Activated CD4-positive, alpha-beta memory T cell treated with anti-CD3 and anti-CD28 coated beads, Interleukin-2, amount 10 ng/mL, durations not matched to agents 7 days and 5 days (primary cell): ENCODE measurements around the gene TAGLN2. TPM values are rescaled to one million over a fixed set of nuclear protein-coding genes. Genes with fewer than 3 reads are reported as not detected.
A peak's percentile ranks its signal among the peaks of the same experiment; 100 is the strongest.

Source experiments
- CTCF ChIA-PET: fragments of 350-600 bp; sonication (Branson Sonifier 250); formaldehyde crosslinking; loops from one replicate; lab custom pipeline; 2021; ENCODE audit warnings: antibody characterized with exemption, inconsistent platforms; lab: Charles Lee
- POLR2A ChIA-PET: fragments of 350-600 bp; sonication (Branson Sonifier 250); formaldehyde crosslinking; loops from one replicate; lab custom pipeline; 2021; ENCODE audit warnings: antibody characterized with exemption; lab: Charles Lee
- DNase-seq: peaks from one replicate; pipeline ENCODE4 v3.0.0-alpha.2; 2020
- H3K27ac Mint-ChIP-seq: one replicate; pipeline ENCODE4 v1.8.0; 2021; ENCODE audit warnings: mild to moderate bottlenecking, mixed read lengths
- H3K27me3 Mint-ChIP-seq: one replicate; pipeline ENCODE4 v1.8.0; 2021; ENCODE audit warnings: mixed read lengths
- H3K36me3 Mint-ChIP-seq: one replicate; pipeline ENCODE4 v1.8.0; 2021; ENCODE audit warnings: low read depth, mixed read lengths
- H3K4me1 Mint-ChIP-seq: one replicate; pipeline ENCODE4 v1.8.0; 2021; ENCODE audit warnings: mixed read lengths
- H3K4me3 Mint-ChIP-seq: one replicate; pipeline ENCODE4 v1.8.0; 2021; ENCODE audit warnings: mild to moderate bottlenecking, mixed read lengths
- H3K9me3 Mint-ChIP-seq: one replicate; pipeline ENCODE4 v1.8.0; 2021; ENCODE audit warnings: mixed read lengths
- total RNA-seq, 2 experiments: library from RNA; stranded (reverse); gene quantifications; one replicate each; pipeline ENCODE4 v1.2.3, GENCODE V29; 2021

TAGLN2 gene
- 100 to 1,000 TPM; 548 to 554 TPM for total RNA-seq

DNA sequence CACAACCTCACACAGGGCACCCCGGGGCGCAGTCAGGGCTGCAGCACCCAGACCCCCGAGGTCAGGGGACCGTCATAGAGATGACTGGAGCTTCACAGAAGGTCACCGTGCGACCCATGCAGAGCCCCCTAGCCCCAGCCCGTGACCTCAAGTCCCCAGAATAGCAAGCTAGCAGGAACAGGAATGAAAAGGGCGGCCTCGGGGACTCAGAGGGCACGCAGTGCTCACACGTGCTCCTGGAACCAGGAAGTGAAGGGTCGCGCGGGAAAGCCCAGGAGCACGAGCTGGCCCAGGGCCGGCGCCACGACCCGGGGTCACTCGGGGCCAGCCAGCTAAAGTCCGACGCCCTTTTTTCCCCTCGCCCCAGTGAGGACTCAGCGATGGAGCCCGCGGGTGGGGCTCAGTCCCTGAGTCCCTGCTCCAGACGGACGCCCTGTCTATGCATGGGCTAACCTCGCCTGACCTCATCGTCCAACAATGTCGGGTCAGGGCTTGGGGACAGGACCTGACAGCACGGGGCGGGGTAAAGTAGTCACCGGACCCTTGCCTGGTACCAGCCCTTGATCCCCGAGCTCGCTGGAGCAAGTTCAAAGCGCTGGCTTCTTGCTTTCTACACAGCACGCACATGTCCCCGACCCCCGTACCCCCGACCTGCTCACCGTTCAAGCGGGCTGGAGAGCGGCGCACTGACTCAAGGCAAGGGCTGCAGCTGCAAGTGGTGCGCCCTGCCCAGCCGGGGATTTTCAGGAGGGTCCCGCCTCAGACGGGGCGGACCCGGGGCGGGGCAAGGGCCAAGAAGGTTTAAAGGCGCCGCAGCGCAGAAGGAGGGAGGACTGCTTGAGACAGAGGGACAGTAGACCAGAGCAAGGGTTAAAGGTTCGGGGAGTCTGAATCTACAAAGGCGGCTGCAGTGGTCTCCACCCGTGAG, at the start of gene TAGLN2:
Gene TAGLN2, minus strand, starts transcription at position 717 of the 928 bp plus-strand sequence. CDS start 4,998 bp downstream, outside the sequence.
- ChIA-PET CTCF (interaction anchor here (1.0 to 6.7 kb wide), 6 partner anchors 8 to 82 kb away, joined by 3 to 52 read pairs (median 8); no protein-coding TSS in a partner anchor), POLR2A (interaction anchor here (0.7 to 6.2 kb wide), 24 partner anchors 9 to 1106 kb away, joined by 3 to 64 read pairs (median 6); partner anchors contain the start of genes AIM2, DCAF8, IFI16 and IGSF8)
- peaks cover 37% of the 10 kb centered on the region for H3K4me1 Mint-ChIP-seq
- DNase-seq: peak; percentile 91
- H3K36me3 Mint-ChIP-seq: peaks cover 40% of the 10 kb centered on the region
- H3K9me3 Mint-ChIP-seq: no peaks in the 10 kb centered on the region
- H3K4me3 Mint-ChIP-seq: peak within 1 kb of the TSS; percentile 100
- peak within 1 kb of the TSS; percentile 98 for H3K27ac Mint-ChIP-seq
- H3K27me3 Mint-ChIP-seq: no peaks in the 10 kb centered on the region

DNA sequence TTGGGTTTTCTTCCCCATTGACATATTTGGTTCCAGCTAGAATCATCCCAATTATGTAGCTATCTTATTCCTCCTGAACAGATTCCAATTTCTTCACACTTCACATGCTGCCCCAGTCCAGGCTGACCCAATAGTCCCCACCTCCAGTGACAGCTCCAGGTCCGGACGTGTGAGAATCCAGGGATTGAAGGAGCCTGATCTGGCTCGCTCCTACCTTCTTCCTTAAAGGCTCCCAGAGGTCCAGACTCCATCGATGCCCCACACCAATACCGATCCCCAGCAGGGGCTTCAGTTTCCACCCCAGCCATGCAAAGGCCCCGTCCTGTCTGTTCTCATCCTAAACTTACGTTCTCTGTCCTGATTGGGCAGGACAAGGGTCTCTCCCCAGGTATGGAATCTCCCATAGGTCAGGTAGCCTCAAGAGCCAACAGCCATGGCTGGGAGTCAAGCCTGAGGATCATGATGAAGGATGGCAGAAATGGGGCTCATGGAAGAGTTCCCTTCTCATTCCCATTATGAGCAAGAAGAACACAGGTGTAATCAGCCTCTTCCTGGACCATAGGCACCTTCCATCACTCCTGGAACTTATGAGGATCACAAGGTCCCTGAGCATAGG, 49.2 kb upstream of the TAGLN2 start:
- no peaks in the 10 kb centered on the region for H3K4me1 Mint-ChIP-seq
- H3K27ac Mint-ChIP-seq: no peak overlapping the region
- peaks cover 39% of the 10 kb centered on the region for H3K27me3 Mint-ChIP-seq
- H3K4me3 Mint-ChIP-seq: no peak overlapping the region
- H3K9me3 Mint-ChIP-seq: no peaks in the 10 kb centered on the region
- DNase-seq: no peak
- H3K36me3 Mint-ChIP-seq: no peaks in the 10 kb centered on the region
- POLR2A ChIA-PET: no interaction called here
- CTCF ChIA-PET: interaction anchor here (1.4 kb wide), 1 partner anchor 17 kb away, joined by 4 read pairs; no protein-coding TSS in a partner anchor

DNA sequence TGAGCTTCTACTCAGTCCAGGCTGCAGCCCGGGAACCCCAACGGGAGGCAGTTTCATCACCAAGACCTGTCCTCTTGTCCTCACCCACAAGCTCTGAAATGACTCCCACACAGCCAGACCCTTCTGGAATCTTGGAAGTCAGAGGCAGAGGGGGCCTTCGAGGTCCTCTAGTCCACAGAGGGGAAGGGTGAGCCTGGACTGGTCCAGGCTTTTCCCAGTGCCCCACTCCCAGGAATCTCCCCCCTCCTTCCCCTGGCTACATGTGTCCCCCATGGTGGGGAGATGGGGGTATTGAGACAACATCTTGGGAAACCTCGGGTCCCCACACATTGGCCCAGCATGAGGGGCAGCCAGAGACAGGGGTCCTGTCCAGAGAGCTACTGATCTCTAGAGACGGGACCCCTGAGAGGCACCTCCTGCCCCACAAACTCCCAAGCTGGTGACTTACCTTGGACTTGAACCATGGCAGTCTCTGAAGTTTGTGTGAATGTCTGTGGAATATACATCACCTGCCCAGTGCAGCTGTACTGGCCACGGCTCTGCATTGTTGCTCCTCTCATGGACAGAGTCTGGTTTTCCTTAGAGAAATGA, 48.1 kb upstream of the TAGLN2 start:
- no peak for DNase-seq
- Mint-ChIP-seq H3K9me3 (no peaks in the 10 kb centered on the region), H3K27me3 (peaks cover 30% of the 10 kb centered on the region), H3K27ac (no peak overlapping the region), H3K36me3 (no peaks in the 10 kb centered on the region), H3K4me3 (no peak overlapping the region), H3K4me1 (no peaks in the 10 kb centered on the region)
- CTCF ChIA-PET: interaction anchor here (1.4 kb wide), 1 partner anchor 16 kb away, joined by 4 read pairs; no protein-coding TSS in a partner anchor
- POLR2A ChIA-PET: no interaction called here

DNA sequence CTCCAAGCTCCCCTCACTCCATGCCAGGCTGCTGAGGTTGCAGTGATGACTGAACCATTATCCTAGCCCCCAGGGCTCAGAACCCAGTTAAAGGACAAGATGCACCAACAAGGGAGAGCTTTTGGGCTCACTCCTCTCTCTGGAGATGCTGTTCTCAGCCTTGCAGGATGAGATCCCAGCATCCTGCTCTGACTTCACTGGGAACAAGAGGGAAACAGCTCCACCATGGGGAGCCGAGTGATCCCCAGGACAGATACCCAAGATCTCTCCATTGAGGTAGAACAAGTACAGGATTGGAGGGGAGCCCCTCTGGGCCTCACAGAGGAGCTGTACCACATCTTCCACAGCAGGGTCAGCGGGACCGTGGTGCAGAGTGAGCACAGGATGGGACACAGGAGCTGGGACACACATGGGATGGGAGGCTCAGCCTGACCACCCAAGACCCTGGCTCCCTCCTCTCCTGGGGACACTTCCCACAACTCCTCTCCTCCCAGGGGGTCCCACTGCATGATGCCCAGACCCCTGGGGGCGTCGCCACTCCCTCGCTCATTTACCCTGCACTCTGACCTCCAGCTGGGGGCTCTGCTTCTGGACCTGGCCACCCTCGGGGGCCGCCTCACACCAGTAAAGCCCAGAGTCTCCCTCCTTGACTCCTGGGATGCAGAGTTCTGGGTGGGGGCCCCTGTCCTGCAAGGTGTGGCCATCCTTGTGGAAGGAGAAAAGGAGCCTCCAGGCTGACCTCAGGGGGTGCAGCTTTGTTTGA, 47.3 kb upstream of the TAGLN2 start:
- no peak overlapping the region for H3K27ac Mint-ChIP-seq
- DNase-seq: no peak
- no peak overlapping the region for H3K4me3 Mint-ChIP-seq
- H3K9me3 Mint-ChIP-seq: no peaks in the 10 kb centered on the region
- POLR2A ChIA-PET: interaction anchor here (0.7 kb wide), 1 partner anchor 47 kb away, joined by 3 read pairs; the partner anchor contains the start of gene TAGLN2
- CTCF ChIA-PET: interaction anchor here (4.6 kb wide), 1 partner anchor 34 kb away, joined by 19 read pairs; no protein-coding TSS in a partner anchor
- H3K4me1 Mint-ChIP-seq: no peaks in the 10 kb centered on the region
- peaks cover 28% of the 10 kb centered on the region for H3K27me3 Mint-ChIP-seq
- no peaks in the 10 kb centered on the region for H3K36me3 Mint-ChIP-seq

DNA sequence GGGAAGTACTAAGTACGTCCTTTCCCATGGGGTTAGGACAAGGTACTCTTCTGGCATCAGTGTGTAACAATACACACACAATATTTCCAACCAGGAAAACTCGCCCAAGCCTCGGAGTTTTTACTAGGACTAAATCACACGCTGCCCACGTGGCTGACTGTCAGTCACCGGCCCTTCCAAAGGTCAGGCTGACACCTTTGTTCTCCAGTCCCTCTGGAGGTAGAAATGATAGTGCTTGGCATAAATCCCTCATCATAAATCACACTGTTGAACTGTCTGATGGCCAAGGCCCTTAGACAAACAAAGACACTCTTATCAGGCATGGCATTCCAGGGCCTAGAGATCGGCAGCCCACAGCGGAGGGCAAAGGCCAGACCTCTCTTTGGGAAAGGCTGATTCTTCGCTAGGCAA, 45.6 kb upstream of the TAGLN2 start:
- H3K27me3 Mint-ChIP-seq: peaks cover 30% of the 10 kb centered on the region
- no peak overlapping the region for H3K27ac Mint-ChIP-seq
- POLR2A ChIA-PET: no interaction called here
- no peak overlapping the region for H3K4me3 Mint-ChIP-seq
- no peaks in the 10 kb centered on the region for H3K9me3 Mint-ChIP-seq
- no peaks in the 10 kb centered on the region for H3K36me3 Mint-ChIP-seq
- H3K4me1 Mint-ChIP-seq: no peaks in the 10 kb centered on the region
- no peak for DNase-seq
- CTCF ChIA-PET: interaction anchor here (4.6 kb wide), 1 partner anchor 36 kb away, joined by 19 read pairs; no protein-coding TSS in a partner anchor

DNA sequence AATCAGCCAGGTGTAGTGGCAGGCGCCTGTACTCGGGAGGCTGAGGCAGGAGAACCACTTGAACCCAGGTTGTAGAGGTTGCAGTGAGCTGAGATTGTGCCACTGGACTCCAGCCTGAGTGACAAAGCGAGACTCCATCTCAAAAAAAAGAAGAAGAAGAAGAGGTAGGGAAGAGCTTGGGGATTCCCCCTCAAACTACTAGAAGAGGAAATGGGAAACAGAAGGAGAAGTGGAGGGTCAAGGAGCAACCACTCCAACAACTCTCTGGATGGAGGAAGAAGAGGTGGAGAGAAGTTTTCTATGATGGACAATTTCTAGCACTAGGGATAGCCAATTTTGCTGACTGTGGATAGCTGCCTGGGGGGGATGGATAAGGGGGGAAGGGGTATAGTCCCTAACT, 43.6 kb upstream of the TAGLN2 start:
- ChIA-PET CTCF (interaction anchor here (4.6 kb wide), 1 partner anchor 38 kb away, joined by 19 read pairs; no protein-coding TSS in a partner anchor), POLR2A (no interaction called here)
- Mint-ChIP-seq H3K27ac (no peak overlapping the region), H3K9me3 (no peaks in the 10 kb centered on the region), H3K4me1 (no peaks in the 10 kb centered on the region), H3K36me3 (no peaks in the 10 kb centered on the region), H3K27me3 (peaks cover 45% of the 10 kb centered on the region), H3K4me3 (no peak overlapping the region)
- no peak for DNase-seq

DNA sequence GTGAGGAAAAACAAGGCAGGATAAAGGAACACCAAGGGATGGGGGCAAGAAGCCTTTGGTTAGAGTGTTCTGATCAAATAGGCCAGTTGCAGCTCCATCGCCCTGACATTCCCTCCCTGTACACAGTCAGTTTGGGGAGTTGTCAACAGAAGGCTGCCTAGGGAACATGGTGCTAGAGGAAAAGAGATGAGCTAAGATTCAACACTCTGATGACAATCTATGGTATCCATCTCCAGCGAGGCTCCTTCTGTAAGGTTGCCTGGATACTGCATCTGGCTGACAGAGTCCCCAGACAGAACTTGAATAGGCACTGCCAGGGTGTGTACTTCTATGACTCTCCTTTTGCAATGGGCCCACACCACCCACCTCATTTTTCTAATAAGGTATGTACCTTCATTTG, 40.0 kb upstream of the TAGLN2 start:
- POLR2A ChIA-PET: no interaction called here
- no peaks in the 10 kb centered on the region for H3K4me1 Mint-ChIP-seq
- H3K27ac Mint-ChIP-seq: no peak overlapping the region
- no peaks in the 10 kb centered on the region for H3K36me3 Mint-ChIP-seq
- CTCF ChIA-PET: no interaction called here
- DNase-seq: no peak
- no peaks in the 10 kb centered on the region for H3K9me3 Mint-ChIP-seq
- H3K4me3 Mint-ChIP-seq: no peak overlapping the region
- peaks cover 41% of the 10 kb centered on the region for H3K27me3 Mint-ChIP-seq

DNA sequence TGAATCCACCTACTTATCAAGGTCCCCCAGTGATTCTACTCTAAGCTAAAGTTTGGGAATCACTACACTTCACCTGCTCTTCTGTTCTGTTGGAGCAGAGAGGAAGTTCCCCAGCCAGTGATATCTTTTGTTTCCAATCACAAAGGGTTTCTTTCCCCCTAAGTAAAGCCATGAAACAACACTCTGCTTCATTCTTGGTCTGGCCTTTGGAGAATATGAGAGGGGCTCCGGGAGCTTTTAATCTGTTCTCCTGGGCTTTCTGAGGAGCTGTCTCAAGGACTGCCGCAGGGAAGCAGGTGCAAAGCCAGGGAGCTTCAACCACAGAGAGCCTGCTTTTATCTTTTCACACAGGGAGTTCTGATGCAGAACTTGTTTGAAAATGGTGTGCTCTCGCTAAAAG, 38.8 kb upstream of the TAGLN2 start:
- CTCF ChIA-PET: interaction anchor here (0.8 kb wide), 1 partner anchor 42 kb away, joined by 3 read pairs; no protein-coding TSS in a partner anchor
- no peak for DNase-seq
- Mint-ChIP-seq H3K36me3 (no peaks in the 10 kb centered on the region), H3K27ac (no peak overlapping the region), H3K27me3 (peaks cover 41% of the 10 kb centered on the region), H3K9me3 (no peaks in the 10 kb centered on the region), H3K4me1 (peaks cover 6% of the 10 kb centered on the region), H3K4me3 (no peak overlapping the region)
- POLR2A ChIA-PET: no interaction called here

DNA sequence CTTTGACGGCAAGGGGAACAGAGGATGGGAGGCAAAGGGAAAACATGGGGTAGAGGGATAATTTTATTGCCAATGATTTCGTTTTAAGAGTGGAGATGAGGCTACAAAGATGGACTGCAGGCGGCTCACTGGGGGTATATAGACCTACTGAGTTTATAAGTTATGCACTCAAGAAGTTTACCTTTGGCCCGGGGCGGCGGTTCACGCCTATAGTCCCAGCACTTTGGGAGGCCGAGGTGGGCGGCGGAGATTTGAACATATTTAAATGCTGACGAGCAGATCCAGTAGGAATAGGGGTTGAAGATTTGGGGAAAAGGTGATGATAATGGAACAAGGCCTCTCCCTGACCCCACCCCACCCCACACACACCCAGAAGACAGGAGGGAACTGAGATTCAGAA, 36.9 kb upstream of the TAGLN2 start:
- Mint-ChIP-seq H3K27me3 (peaks cover 30% of the 10 kb centered on the region), H3K4me3 (no peak overlapping the region), H3K36me3 (no peaks in the 10 kb centered on the region), H3K27ac (no peak overlapping the region), H3K9me3 (no peaks in the 10 kb centered on the region), H3K4me1 (peaks cover 17% of the 10 kb centered on the region)
- ChIA-PET CTCF (no interaction called here), POLR2A (no interaction called here)
- DNase-seq: no peak

DNA sequence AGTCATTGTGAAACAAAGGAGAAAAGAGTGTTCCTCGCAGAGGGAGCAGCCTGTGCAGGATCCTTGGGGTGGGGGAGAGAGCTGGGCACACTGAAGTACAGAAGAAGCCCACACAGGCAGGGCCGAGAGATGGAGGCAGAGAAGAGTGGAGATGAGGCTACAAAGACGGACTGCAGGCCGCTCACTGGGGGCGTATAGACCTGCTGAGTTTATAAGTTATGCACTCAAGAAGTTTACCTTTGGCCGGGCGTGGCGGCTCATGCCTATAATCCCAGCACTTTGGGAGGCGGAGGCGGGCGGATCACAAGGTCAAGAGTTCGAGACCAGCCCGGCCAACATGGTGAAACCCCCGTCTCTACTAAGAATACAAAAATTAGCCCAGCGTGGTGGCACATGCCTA, 36.3 kb upstream of the TAGLN2 start:
- CTCF ChIA-PET: no interaction called here
- peaks cover 17% of the 10 kb centered on the region for H3K4me1 Mint-ChIP-seq

DNA sequence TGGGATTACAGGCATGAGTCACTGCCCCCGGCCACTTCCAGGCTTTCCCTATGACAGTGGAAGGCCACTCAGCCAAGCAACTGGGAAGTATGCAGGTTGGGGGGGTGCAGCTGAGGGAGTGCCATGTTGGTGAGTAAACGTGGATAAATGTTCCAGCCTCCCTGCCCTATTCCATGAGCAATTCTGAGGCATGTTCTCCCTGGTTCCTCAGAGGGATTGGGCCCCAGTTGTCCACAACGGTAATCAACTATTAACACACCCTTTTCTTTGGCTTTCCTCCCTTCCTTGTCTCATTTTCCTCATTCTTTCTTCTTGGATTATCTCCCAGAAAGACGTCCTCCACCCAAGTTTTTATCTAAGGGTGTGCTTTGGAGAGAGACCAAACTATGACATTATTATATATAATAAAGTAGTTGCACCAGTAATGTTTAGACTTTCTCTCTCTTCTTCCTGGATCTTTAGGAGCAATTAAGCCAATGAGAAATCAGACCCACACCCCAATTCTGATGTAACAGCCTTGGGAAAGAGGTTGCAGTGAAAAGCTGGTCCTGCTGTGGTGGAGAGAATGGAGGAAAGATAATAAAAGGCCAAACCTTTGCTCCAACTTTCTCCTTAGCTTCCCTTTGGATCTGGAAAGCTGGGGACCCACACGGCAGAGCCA, 35.5 kb upstream of the TAGLN2 start:
- CTCF ChIA-PET: no interaction called here
- H3K27ac Mint-ChIP-seq: no peak overlapping the region
- H3K9me3 Mint-ChIP-seq: no peaks in the 10 kb centered on the region
- H3K27me3 Mint-ChIP-seq: peaks cover 21% of the 10 kb centered on the region
- DNase-seq: no peak
- no peak overlapping the region for H3K4me3 Mint-ChIP-seq
- H3K36me3 Mint-ChIP-seq: no peaks in the 10 kb centered on the region
- H3K4me1 Mint-ChIP-seq: peaks cover 17% of the 10 kb centered on the region
- POLR2A ChIA-PET: no interaction called here

More for the DNA sequence above, 36.3 kb upstream of the TAGLN2 start:
- Mint-ChIP-seq H3K4me3 (no peak overlapping the region), H3K36me3 (no peaks in the 10 kb centered on the region), H3K27me3 (peaks cover 25% of the 10 kb centered on the region), H3K27ac (no peak overlapping the region), H3K9me3 (no peaks in the 10 kb centered on the region)
- no peak for DNase-seq
- POLR2A ChIA-PET: no interaction called here

DNA sequence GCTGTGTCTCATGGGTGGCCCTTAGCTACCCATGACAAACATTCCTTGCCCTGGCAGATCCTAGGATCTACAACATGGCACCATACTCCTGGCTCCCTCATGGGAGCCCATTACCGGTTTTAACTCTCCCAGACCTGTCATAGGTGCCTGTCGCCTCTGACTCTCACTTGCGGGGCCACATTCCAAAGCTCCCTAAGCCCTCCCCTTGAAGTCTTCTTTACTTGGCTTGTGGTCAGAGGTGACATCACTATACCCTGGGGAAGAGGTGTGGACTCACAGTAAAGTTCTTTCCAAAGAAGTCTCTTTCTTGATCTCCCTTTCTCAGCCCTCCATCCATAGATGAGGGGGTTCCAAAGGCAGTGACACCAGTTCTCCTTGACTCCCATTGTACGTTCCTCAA, 34.1 kb upstream of the TAGLN2 start:
- POLR2A ChIA-PET: no interaction called here
- Mint-ChIP-seq H3K4me1 (peaks cover 17% of the 10 kb centered on the region), H3K9me3 (no peaks in the 10 kb centered on the region), H3K27me3 (peaks cover 15% of the 10 kb centered on the region), H3K4me3 (no peak overlapping the region), H3K36me3 (no peaks in the 10 kb centered on the region), H3K27ac (no peak overlapping the region)
- no peak for DNase-seq
- CTCF ChIA-PET: no interaction called here
